Gastrocnemius medialis (tissue), 4 donors: ENCODE data around the gene MMP15.

Experiments
- POLR2A ChIP-seq, 2 donors: fragments of 450-650 bp; IDR thresholded peaks; one replicate each; pipeline ENCODE4 v1.6.1; 2017; ENCODE audit warnings: antibody characterized with exemption in 2 of 2, mild to moderate bottlenecking in 2 of 2, moderate library complexity in 2 of 2
- TF ChIP-seq, protein P1 (sequence below), 5 experiments: fragments of 450-650 bp in 3 of 5; fragments of 200-600 bp in 2 of 5; sonication (generic) in 2 of 5; IDR thresholded peaks in 4 of 5; conservative IDR thresholded peaks in 1 of 5; 1 replicate in 4 of 5; 2 replicates in 1 of 5; pipeline ENCODE4 v1.5.1; 2016 to 2019; ENCODE audit warnings: antibody characterized with exemption in 5 of 5, mild to moderate bottlenecking in 3 of 5, moderate library complexity in 3 of 5

DNA sequence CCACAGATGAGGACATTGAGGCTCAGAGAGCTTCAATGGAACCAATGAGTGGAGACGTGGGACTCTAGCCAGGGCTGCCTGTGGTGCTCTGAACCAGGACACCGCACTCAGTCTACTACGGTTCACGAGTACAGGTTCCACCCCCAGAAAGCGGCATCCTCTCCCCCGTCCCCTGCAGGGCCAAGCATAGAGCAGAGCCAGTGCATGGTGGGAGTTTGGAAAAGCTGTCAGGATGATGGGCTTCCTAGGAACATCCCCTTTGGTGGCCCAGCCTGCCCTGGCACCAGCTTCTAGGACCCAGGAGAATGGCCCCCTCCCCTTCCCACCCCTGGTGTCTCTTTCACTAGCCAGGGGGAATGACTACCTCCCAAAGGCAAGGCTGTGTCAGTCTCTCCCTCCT is 33.5 kb upstream of the MMP15 start:
- no peak for TF ChIP-seq POLR2A (IDR thresholded peaks at IDR 0.05)
- TF ChIP-seq, protein P1, sequence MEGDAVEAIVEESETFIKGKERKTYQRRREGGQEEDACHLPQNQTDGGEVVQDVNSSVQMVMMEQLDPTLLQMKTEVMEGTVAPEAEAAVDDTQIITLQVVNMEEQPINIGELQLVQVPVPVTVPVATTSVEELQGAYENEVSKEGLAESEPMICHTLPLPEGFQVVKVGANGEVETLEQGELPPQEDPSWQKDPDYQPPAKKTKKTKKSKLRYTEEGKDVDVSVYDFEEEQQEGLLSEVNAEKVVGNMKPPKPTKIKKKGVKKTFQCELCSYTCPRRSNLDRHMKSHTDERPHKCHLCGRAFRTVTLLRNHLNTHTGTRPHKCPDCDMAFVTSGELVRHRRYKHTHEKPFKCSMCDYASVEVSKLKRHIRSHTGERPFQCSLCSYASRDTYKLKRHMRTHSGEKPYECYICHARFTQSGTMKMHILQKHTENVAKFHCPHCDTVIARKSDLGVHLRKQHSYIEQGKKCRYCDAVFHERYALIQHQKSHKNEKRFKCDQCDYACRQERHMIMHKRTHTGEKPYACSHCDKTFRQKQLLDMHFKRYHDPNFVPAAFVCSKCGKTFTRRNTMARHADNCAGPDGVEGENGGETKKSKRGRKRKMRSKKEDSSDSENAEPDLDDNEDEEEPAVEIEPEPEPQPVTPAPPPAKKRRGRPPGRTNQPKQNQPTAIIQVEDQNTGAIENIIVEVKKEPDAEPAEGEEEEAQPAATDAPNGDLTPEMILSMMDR (IDR thresholded peaks at IDR 0.05 in 4 of 5, conservative IDR thresholded peaks at IDR 0.05 in 1 of 5) = no peak
